Prostate gland (tissue), 2 donors: ENCODE measurements around the gene UNK.

Experiments
- CTCF ChIP-seq, 4 experiments: fragments of 200-600 bp in 2 of 4; fragments of 450-650 bp in 2 of 4; sonication (generic) in 2 of 4; IDR thresholded peaks; 1 replicate in 3 of 4; 2 replicates in 1 of 4; pipeline ENCODE4 v1.5.1; 2016 to 2019; ENCODE audit warnings: antibody characterized with exemption in 4 of 4, mild to moderate bottlenecking in 2 of 4, moderate library complexity in 2 of 4
- POLR2AphosphoS5 ChIP-seq: sonication (generic); formaldehyde crosslinking; IDR thresholded peaks from one replicate; pipeline ENCODE4 v1.6.1; 2017; ENCODE audit warnings: antibody characterized with exemption

GRCh38 chr17:75812096-75813013 is 27.7 kb downstream of the UNK start:
- TF ChIP-seq CTCF (IDR thresholded peaks at IDR 0.05) (no peak), POLR2AphosphoS5 (no peak)
